Measurements from ENCODE around the gene CS.
"Not testable (repeated sequence)": the region's sequence is repeated elsewhere in the genome, so short reads cannot be mapped to it uniquely, and the experiment has no call there.

CS gene

GRCh38 chr12:56317675-56318074 lies 17.5 kb upstream of the CS start:
- no peak for DNase-seq

- DNase-seq: peak; percentile 98
Observed at GRCh38 chr12:56315622-56316473, 15.7 kb upstream of the CS start, which contains the start of gene CNPY2. CNPY2 (minus strand) TSS chr12:56315988; CDS start chr12:56315217, 771 bp downstream.

GRCh38 chr12:56315249-56315621 lies 15.1 kb upstream of the CS start:
- DNase-seq: no peak

GRCh38 chr12:56311003-56311402 lies 10.9 kb upstream of the CS start:
- DNase-seq: no peak

GRCh38 chr12:56308714-56309113 lies 8.6 kb upstream of the CS start:
- no peak for DNase-seq

- DNase-seq: no peak
Observed at GRCh38 chr12:56307221-56307965, 7.3 kb upstream of the CS start.

GRCh38 chr12:56304872-56305590 lies 4.9 kb upstream of the CS start:
- DNase-seq: no peak

- DNase-seq: no peak
Observed at GRCh38 chr12:56304276-56304675, 4.1 kb upstream of the CS start.

- DNase-seq: no peak
Observed at GRCh38 chr12:56300644-56301464, 724 bp upstream of the CS start.

- no peak for DNase-seq
Observed at GRCh38 chr12:56299308-56299852, 750 bp downstream of the CS start.

- no peak for DNase-seq
Observed at GRCh38 chr12:56298828-56299227, 1.3 kb downstream of the CS start.

GRCh38 chr12:56297400-56297799 lies 2.7 kb downstream of the CS start:
- DNase-seq: no peak

- DNase-seq: no peak
Observed at GRCh38 chr12:56296295-56296694, 3.8 kb downstream of the CS start.

- no peak for DNase-seq
Observed at GRCh38 chr12:56293795-56294194, 6.3 kb downstream of the CS start.

GRCh38 chr12:56288705-56289387 lies 11.3 kb downstream of the CS start:
- DNase-seq: no peak

- DNase-seq: no peak
Observed at GRCh38 chr12:56286044-56286830, 13.9 kb downstream of the CS start.

- DNase-seq: not testable (repeated sequence)
Observed at GRCh38 chr12:56284263-56284662, 15.9 kb downstream of the CS start.

GRCh38 chr12:56282579-56282978 lies 17.6 kb downstream of the CS start:
- DNase-seq: no peak

GRCh38 chr12:56282030-56282429 lies 18.1 kb downstream of the CS start:
- no peak for DNase-seq

GRCh38 chr12:56280849-56281248 lies 19.3 kb downstream of the CS start:
- no peak for DNase-seq

- no peak for DNase-seq
Observed at GRCh38 chr12:56278905-56279304, 21.2 kb downstream of the CS start.

Measured in DMS79 (cell line).